Measurements from ENCODE around the gene GPRIN2.
"Not testable (repeated sequence)": the region's sequence is repeated elsewhere in the genome, so short reads cannot be mapped to it uniquely, and the experiment has no call there.

- not testable (repeated sequence) for TF ChIP-seq POLR2AphosphoS5 (IDR thresholded peaks at IDR 0.05; ENCODE audit: borderline replicate concordance, low read depth, low read length); EZH2 (IDR thresholded peaks at IDR 0.05); FOXP2 (optimal IDR thresholded peaks at IDR 0.05; ENCODE audit: control extremely low read depth, extremely low read length, insufficient read depth)
Observed at GRCh38 chr10:46529742-46530141, 26.7 kb downstream of the GPRIN2 start.

Measured in SK-N-MC (cell line).